ENCODE data around the gene MAML1. TPM values are rescaled to one million over a fixed set of nuclear protein-coding genes. Genes with fewer than 3 reads are reported as not detected.

MAML1 gene
- total RNA-seq, 1 experiment from 2014 or later: 34.0 TPM

GRCh38 chr5:179804555-179804947 is 71.9 kb downstream of the MAML1 start:
- H3K27ac ChIP-seq: no peak overlapping the region
- H3K4me1 ChIP-seq (replicated peaks; ENCODE audit: insufficient read depth): peaks cover 40% of the 10 kb centered on the region
- no peaks in the 10 kb centered on the region for H3K9me3 ChIP-seq (ENCODE audit: insufficient read depth, low read depth)
- no TSS peak for BruUV-seq (replicated peaks)
- no peak for DNase-seq
- H3K79me2 ChIP-seq (ENCODE audit: low read depth): peaks cover 54% of the 10 kb centered on the region
- ChIA-PET CTCF (no interaction called here), POLR2A (ENCODE audit: unreplicated experiment) (interaction anchor here (0.7 kb wide), 1 partner anchor 14 kb away, joined by 3 read pairs; no protein-coding TSS in a partner anchor)
- peak overlapping the region; percentile 98; the same call in 1 of the 2 replicates for H3K4me3 ChIP-seq
- no peak overlapping the region for H2AFZ ChIP-seq
- H4K20me1 ChIP-seq (ENCODE audit: insufficient read depth): peaks cover 42% of the 10 kb centered on the region
- intact Hi-C loops (cut with micrococcal nuclease; ENCODE audit: unreplicated experiment): loop anchor here (10.0 kb wide), 1 partner anchor 100 kb away; the partner anchor contains the start of gene TBC1D9B
- H3K9me2 ChIP-seq (ENCODE audit: insufficient read depth): no peaks in the 10 kb centered on the region
- H3F3A ChIP-seq (ENCODE audit: insufficient read depth, low read depth): peaks cover 30% of the 10 kb centered on the region
- no peaks in the 10 kb centered on the region for H3K27me3 ChIP-seq (ENCODE audit: insufficient read depth, low read depth)
- H3K4me2 ChIP-seq: peak overlapping the region; percentile 97
- TF ChIP-seq EZH2 (IDR thresholded peaks at IDR 0.05; ENCODE audit: low read depth) (no peak), CTCF (conservative IDR thresholded peaks at IDR 0.05) (no peak)
- no peaks in the 10 kb centered on the region; the same call in none of the 2 replicates for H3K36me3 ChIP-seq (ENCODE audit: low read depth)

GRCh38 chr5:179805070-179805528 is 72.5 kb downstream of the MAML1 start:
- Histone ChIP-seq H3K36me3 (ENCODE audit: low read depth) (no peaks in the 10 kb centered on the region; the same call in none of the 2 replicates), H3K4me1 (replicated peaks; ENCODE audit: insufficient read depth) (peaks cover 40% of the 10 kb centered on the region), H3K9me3 (ENCODE audit: insufficient read depth, low read depth) (no peaks in the 10 kb centered on the region), H3K27ac (0 out of 2 replicates have a peak overlapping the region, but pooled peaks have one; percentile 29), H4K20me1 (ENCODE audit: insufficient read depth) (peaks cover 38% of the 10 kb centered on the region), H3F3A (ENCODE audit: insufficient read depth, low read depth) (peaks cover 27% of the 10 kb centered on the region), H3K9me2 (ENCODE audit: insufficient read depth) (no peaks in the 10 kb centered on the region), H2AFZ (peak overlapping the region; percentile 48; the same call in 1 of the 2 replicates), H3K4me3 (peak overlapping the region; percentile 98), H3K27me3 (ENCODE audit: insufficient read depth, low read depth) (no peaks in the 10 kb centered on the region), H3K4me2 (peak overlapping the region; percentile 97), H3K79me2 (ENCODE audit: low read depth) (peaks cover 54% of the 10 kb centered on the region)
- TSS peak; percentile 37 for BruUV-seq (replicated peaks)
- no peak for TF ChIP-seq EZH2 (IDR thresholded peaks at IDR 0.05; ENCODE audit: low read depth)
- TF ChIP-seq CTCF (conservative IDR thresholded peaks at IDR 0.05): no peak
- DNase-seq: peak in 1 of 2 experiments; percentile 33
- ChIA-PET POLR2A (ENCODE audit: unreplicated experiment) (interaction anchor here (0.7 kb wide), 1 partner anchor 246 kb away, joined by 3 read pairs; no protein-coding TSS in a partner anchor), CTCF (no interaction called here)
- intact Hi-C loops (cut with micrococcal nuclease; ENCODE audit: unreplicated experiment): loop anchor here (10.0 kb wide), 1 partner anchor 100 kb away; the partner anchor contains the start of gene TBC1D9B

- CTCF ChIA-PET: no interaction called here
- H4K20me1 ChIP-seq (ENCODE audit: insufficient read depth): peaks cover 37% of the 10 kb centered on the region
- peaks cover 32% of the 10 kb centered on the region for H3F3A ChIP-seq (ENCODE audit: insufficient read depth, low read depth)
- H3K36me3 ChIP-seq (ENCODE audit: low read depth): no peaks in the 10 kb centered on the region; the same call in 1 of the 2 replicates
- TF ChIP-seq CTCF (conservative IDR thresholded peaks at IDR 0.05): no peak
- TF ChIP-seq EZH2 (IDR thresholded peaks at IDR 0.05; ENCODE audit: low read depth): no peak
- H2AFZ ChIP-seq: peak overlapping the region; percentile 48; the same call in 1 of the 2 replicates
- H3K4me3 ChIP-seq: peak overlapping the region; percentile 98
- H3K79me2 ChIP-seq (ENCODE audit: low read depth): peaks cover 54% of the 10 kb centered on the region
- 0 out of 2 replicates have a peak overlapping the region, but pooled peaks have one; percentile 29 for H3K27ac ChIP-seq
- no peaks in the 10 kb centered on the region for H3K9me3 ChIP-seq (ENCODE audit: insufficient read depth, low read depth)
- H3K27me3 ChIP-seq (ENCODE audit: insufficient read depth, low read depth): no peaks in the 10 kb centered on the region
- no TSS peak for BruUV-seq (replicated peaks)
- peaks cover 40% of the 10 kb centered on the region for H3K4me1 ChIP-seq (replicated peaks; ENCODE audit: insufficient read depth)
- H3K9me2 ChIP-seq (ENCODE audit: insufficient read depth): no peaks in the 10 kb centered on the region
- peak in 1 of 2 experiments; percentile 41 for DNase-seq
- intact Hi-C loops (cut with micrococcal nuclease; ENCODE audit: unreplicated experiment): loop anchor here (1.0 to 10.0 kb wide), 3 partner anchors 9 to 99 kb away; partner anchors contain the start of gene TBC1D9B
- H3K4me2 ChIP-seq: peak overlapping the region; percentile 97
- POLR2A ChIA-PET (ENCODE audit: unreplicated experiment): interaction anchor here (0.6 to 0.7 kb wide), 2 partner anchors 13 to 246 kb away, joined by 3 to 15 read pairs; no protein-coding TSS in a partner anchor
These were observed 73.1 kb downstream of the MAML1 start for GRCh38 chr5:179805529-179806249.

Data from PC-9 (cell line).